H7 (cell line): ENCODE measurements around the gene PRKCE. TPM values are rescaled to one million over a fixed set of nuclear protein-coding genes. Genes with fewer than 3 reads are reported as not detected.

Experiments
- DNase-seq: peaks from one replicate; pipeline ENCODE4 v3.0.0; 2012
- H3K27me3 ChIP-seq: 2 replicates; pipeline ENCODE4 v1.6.0; 2011; ENCODE audit warnings: mild to moderate bottlenecking, low read length; ENCODE audit not compliant: control insufficient read depth, insufficient read depth
- H3K36me3 ChIP-seq: replicated peaks from 2 replicates; pipeline ENCODE4 v1.5.1; 2011; ENCODE audit warnings: low read length; ENCODE audit not compliant: control insufficient read depth, insufficient read depth
- H3K4me3 ChIP-seq: 2 replicates; pipeline ENCODE4 v1.5.1; 2011; ENCODE audit warnings: low read depth, mild to moderate bottlenecking, control low read depth, low read length, moderate library complexity; ENCODE audit not compliant: insufficient read depth
- total RNA-seq: library from RNA; depleted of rRNA; stranded (reverse); fragments of >200 nt; shearing (Covaris generic); gene quantifications from 2 replicates; pipeline ENCODE4 v1.2.3, GENCODE V29; 2014

The PRKCE gene
- total RNA-seq, 1 experiment from 2014 or later, result 1.2 TPM

DNA sequence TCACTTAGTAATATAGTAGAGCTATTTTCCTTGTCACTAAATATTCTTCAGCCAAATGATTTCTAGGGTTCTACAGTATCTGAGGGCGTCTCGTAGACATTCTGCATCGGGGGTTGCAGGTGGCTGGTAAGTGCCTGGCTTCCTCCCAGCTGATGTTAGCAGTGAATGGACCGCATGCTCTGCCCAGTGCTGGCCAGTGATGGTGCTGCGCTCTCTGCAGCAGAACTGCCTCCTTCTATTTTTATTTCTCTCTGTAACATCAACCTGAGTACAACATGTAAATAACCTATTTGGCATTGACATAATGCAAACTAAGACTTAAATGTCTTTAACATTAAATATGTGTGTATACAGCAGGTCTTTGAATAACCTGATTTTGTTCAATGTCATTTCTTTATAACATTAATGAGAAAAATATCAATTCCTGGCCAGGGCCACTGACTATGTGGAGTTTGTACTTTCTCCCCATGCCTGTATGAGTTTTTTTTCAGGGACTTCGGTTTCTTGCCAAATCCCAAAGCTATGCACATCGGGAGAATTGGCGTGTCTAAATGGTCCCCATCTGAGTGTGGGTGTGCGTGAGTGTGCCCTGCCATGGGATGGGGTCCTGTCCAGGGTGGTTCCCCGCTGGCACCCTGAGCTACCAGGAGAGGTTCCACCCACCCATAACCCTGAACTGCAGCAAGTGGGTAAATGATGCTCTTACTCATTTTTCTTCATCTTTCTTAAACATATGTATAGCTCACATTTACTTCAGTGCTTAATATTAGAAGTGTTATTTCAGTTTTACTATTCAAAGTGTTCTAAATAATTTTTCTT, 367.5 kb downstream of the PRKCE start:
- peak; percentile 21 for DNase-seq
- Histone ChIP-seq H3K4me3 (no peak overlapping the region), H3K27me3 (no peaks in the 10 kb centered on the region), H3K36me3 (no peaks in the 10 kb centered on the region)

GRCh38 chr2:46020416-46020815, 368.9 kb downstream of the PRKCE start:
- DNase-seq, result no peak

GRCh38 chr2:46023165-46023854, 371.8 kb downstream of the PRKCE start:
- Histone ChIP-seq H3K36me3 (no peaks in the 10 kb centered on the region), H3K27me3 (no peaks in the 10 kb centered on the region), H3K4me3 (no peak overlapping the region)
- no peak for DNase-seq

More at GRCh38 chr2:46020416-46020815, 368.9 kb downstream of the PRKCE start:
- Histone ChIP-seq H3K36me3 (no peaks in the 10 kb centered on the region), H3K4me3 (no peak overlapping the region), H3K27me3 (no peaks in the 10 kb centered on the region)

GRCh38 chr2:46024146-46024779, 372.8 kb downstream of the PRKCE start:
- Histone ChIP-seq H3K4me3 (no peak overlapping the region), H3K36me3 (no peaks in the 10 kb centered on the region)
- DNase-seq, result no peak

GRCh38 chr2:46025081-46025480, 373.6 kb downstream of the PRKCE start:
- DNase-seq, result no peak
- Histone ChIP-seq H3K27me3 (no peaks in the 10 kb centered on the region), H3K4me3 (no peak overlapping the region), H3K36me3 (no peaks in the 10 kb centered on the region)

More at GRCh38 chr2:46024146-46024779, 372.8 kb downstream of the PRKCE start:
- H3K27me3 ChIP-seq, result no peaks in the 10 kb centered on the region

GRCh38 chr2:46025676-46026075, 374.2 kb downstream of the PRKCE start:
- H3K4me3 ChIP-seq, result no peak overlapping the region
- no peaks in the 10 kb centered on the region for H3K36me3 ChIP-seq
- H3K27me3 ChIP-seq, result no peaks in the 10 kb centered on the region
- no peak for DNase-seq

DNA sequence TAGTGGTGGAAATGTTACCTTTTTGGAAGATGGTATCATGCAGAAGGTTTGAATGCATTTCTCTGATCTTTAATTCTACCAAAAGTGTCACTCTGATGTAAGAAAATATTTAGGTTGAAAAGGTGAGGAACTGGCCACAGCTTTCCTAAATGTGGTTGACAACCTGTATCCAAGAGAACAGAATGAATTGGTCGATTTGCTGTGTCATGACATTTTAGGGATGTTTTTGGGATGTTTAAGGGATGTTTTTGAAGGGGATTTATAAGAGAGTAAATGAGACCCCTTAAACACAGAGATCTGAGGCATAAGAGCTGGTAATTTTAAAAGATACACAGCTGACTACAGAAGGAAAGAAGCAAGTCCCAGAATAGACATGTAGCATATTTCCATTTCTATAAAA, 375.0 kb downstream of the PRKCE start:
- H3K27me3 ChIP-seq, result no peaks in the 10 kb centered on the region
- H3K36me3 ChIP-seq, result no peaks in the 10 kb centered on the region
- H3K4me3 ChIP-seq, result no peak overlapping the region
- DNase-seq, result no peak

GRCh38 chr2:46029332-46029811, 377.9 kb downstream of the PRKCE start:
- no peaks in the 10 kb centered on the region for H3K27me3 ChIP-seq
- peak; percentile 33 for DNase-seq
- H3K4me3 ChIP-seq, result no peak overlapping the region
- H3K36me3 ChIP-seq, result no peaks in the 10 kb centered on the region

DNA sequence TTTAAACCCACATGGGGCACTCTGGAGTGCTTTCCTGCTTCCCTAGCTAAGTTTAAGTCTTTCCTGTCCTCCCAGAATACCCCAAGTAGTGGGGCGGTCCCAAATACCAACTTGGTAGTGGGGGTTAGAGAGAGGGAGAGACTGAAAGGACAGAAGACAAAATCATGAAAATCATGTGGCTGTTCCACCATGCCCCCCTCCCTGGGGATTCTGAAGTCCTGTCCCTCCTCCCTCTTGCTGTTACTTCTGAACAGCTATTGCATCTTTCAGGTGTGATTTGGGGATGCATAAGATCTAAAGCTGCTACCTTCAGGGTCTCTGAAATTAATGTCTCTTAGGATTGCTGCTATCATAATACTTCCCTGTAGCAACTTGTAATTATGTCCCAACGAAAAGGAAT, 378.9 kb downstream of the PRKCE start:
- Histone ChIP-seq H3K4me3 (no peak overlapping the region), H3K27me3 (no peaks in the 10 kb centered on the region), H3K36me3 (no peaks in the 10 kb centered on the region)
- DNase-seq, result no peak

DNA sequence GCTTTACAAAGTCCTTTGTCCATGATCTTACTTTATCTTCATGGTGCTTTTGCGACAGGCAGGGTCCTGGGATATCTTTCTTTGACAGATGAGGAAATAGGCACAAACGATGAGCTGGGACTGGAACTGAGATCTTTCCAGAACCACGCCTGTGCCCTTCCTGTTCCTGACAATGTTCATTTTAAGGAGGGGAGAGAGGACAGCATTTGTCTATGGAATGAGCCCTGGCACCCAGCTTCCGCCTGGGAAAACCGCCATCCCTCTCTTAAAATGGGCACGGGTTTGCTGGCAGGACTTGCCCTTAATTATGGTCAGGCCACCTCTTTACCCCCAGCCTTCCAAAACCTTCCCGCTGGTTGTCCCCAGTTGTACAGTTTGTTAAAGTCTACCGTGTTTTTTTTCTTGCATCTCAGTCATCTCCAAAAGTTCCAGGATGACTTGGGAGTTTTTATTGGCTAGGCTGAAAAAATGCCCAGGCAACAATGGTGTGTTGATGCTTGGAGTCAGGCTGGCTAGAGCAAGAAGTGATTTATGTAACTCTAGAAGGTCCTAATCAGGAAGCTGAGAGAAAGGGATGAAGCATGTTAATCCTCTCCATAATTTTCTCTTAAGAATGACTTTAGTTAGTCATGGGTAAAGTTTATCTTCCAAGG, 380.8 kb downstream of the PRKCE start:
- DNase-seq, result no peak
- no peaks in the 10 kb centered on the region for H3K27me3 ChIP-seq
- H3K36me3 ChIP-seq, result no peaks in the 10 kb centered on the region
- no peak overlapping the region for H3K4me3 ChIP-seq

GRCh38 chr2:46032996-46033395, 381.5 kb downstream of the PRKCE start:
- H3K4me3 ChIP-seq, result no peak overlapping the region
- H3K27me3 ChIP-seq, result no peaks in the 10 kb centered on the region
- DNase-seq, result no peak
- no peaks in the 10 kb centered on the region for H3K36me3 ChIP-seq

- Histone ChIP-seq H3K27me3 (no peaks in the 10 kb centered on the region), H3K4me3 (no peak overlapping the region), H3K36me3 (no peaks in the 10 kb centered on the region)
- no peak for DNase-seq
These were observed 383.1 kb downstream of the PRKCE start for GRCh38 chr2:46034535-46034934.

DNA sequence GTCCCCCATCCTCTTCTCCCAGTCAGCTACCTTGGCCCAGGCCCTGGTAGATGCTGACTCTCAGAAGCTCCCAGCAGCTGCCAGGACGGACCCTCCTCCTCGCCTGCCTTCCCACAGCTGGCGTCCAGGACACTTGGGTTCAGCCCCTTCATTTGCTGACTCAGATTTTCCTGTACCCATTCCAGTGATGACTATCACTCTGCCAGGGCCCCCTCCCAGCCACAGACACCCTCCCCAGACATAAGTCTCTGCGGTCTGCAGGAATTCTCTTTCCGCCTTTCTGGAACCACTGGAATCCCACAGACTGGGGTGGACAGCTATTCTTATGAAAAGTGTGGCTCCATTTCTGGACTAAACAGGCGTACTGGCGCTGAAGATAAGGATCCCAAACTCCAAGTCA, 385.5 kb downstream of the PRKCE start:
- Histone ChIP-seq H3K36me3 (no peaks in the 10 kb centered on the region), H3K4me3 (no peak overlapping the region), H3K27me3 (no peaks in the 10 kb centered on the region)
- no peak for DNase-seq

- no peak for DNase-seq
- H3K36me3 ChIP-seq, result no peaks in the 10 kb centered on the region
These were observed 388.2 kb downstream of the PRKCE start for GRCh38 chr2:46039543-46040303.

More at GRCh38 chr2:46039543-46040303, 388.2 kb downstream of the PRKCE start:
- Histone ChIP-seq H3K27me3 (no peaks in the 10 kb centered on the region), H3K4me3 (no peak overlapping the region)
